HEK293 (cell line): ENCODE data around the gene GRIK2.

Source experiments
- CTCF ChIA-PET: fragments of 350-600 bp; formaldehyde crosslinking; extraction: SDS; loops from one replicate; lab custom pipeline; 2021; ENCODE audit warnings: antibody characterized with exemption; lab: Yijun Ruan, JAX
- POLR2A ChIA-PET: fragments of 300-600 bp; formaldehyde crosslinking; extraction: SDS; loops from one replicate; lab custom pipeline; 2020; ENCODE audit warnings: antibody characterized with exemption, inconsistent platforms; lab: Yijun Ruan, JAX
- H3K27ac ChIP-seq: fragments of 200-500 bp; sonication (Bioruptor generic); 2 replicates; pipeline ENCODE4 v1.5.1; 2014; ENCODE audit warnings: low read depth, low read length, control low read depth, inconsistent platforms; ENCODE audit errors: extremely low read depth
- H3K36me3 ChIP-seq, 2 experiments: fragments of 200-500 bp in 1 of 2; sonication (Bioruptor generic) in 1 of 2; 1 replicate in 1 of 2; 2 replicates in 1 of 2; pipeline ENCODE4 v1.5.1; 2014 to 2017; ENCODE audit warnings: inconsistent platforms in 2 of 2, low read length in 2 of 2; ENCODE audit not compliant: control insufficient read depth in 2 of 2, insufficient read depth in 1 of 2
- H3K4me1 ChIP-seq: fragments of 200-500 bp; sonication (Bioruptor generic); 2 replicates; pipeline ENCODE4 v1.5.1; 2014; ENCODE audit warnings: mild to moderate bottlenecking, low read length, inconsistent platforms; ENCODE audit not compliant: control insufficient read depth, insufficient read depth
- H3K4me3 ChIP-seq: 2 replicates; pipeline ENCODE4 v1.5.1; 2011; ENCODE audit warnings: low read depth, mild to moderate bottlenecking, control low read depth, low read length, moderate library complexity
- H3K9me3 ChIP-seq: fragments of 200-500 bp; sonication (Bioruptor generic); 2 replicates; pipeline ENCODE4 v1.5.1; 2014; ENCODE audit warnings: low read depth, low read length, inconsistent platforms; ENCODE audit not compliant: control insufficient read depth, insufficient read depth
- GFI1B ChIP-seq: fragments of 450-650 bp; formaldehyde crosslinking; IDR thresholded peaks from 2 replicates; pipeline ENCODE4 v1.5.1; 2016; ENCODE audit warnings: missing biosample characterization, missing genetic modification characterization
- OSR2 ChIP-seq: fragments of 450-650 bp; formaldehyde crosslinking; IDR thresholded peaks from 2 replicates; pipeline ENCODE4 v1.5.1; 2016; ENCODE audit warnings: missing biosample characterization, missing genetic modification characterization
- REPIN1 ChIP-seq: fragments of 450-650 bp; formaldehyde crosslinking; IDR thresholded peaks from 2 replicates; pipeline ENCODE4 v1.5.1; 2017; ENCODE audit warnings: missing biosample characterization, missing genetic modification characterization, low read depth
- SETDB1 ChIP-seq: IDR thresholded peaks from one replicate; pipeline ENCODE4 v1.6.1; 2017; ENCODE audit warnings: mild to moderate bottlenecking, low read length, moderate library complexity, mixed read lengths; ENCODE audit not compliant: insufficient read length
- ZFP69B ChIP-seq: fragments of 450-650 bp; formaldehyde crosslinking; IDR thresholded peaks from 2 replicates; pipeline ENCODE4 v1.5.1; 2016; ENCODE audit warnings: missing biosample characterization, missing genetic modification characterization
- ZIC2 ChIP-seq: fragments of 450-650 bp; formaldehyde crosslinking; IDR thresholded peaks from 2 replicates; pipeline ENCODE4 v1.5.1; 2016; ENCODE audit warnings: missing biosample characterization, missing genetic modification characterization
- ZNF169 ChIP-seq: fragments of 450-650 bp; formaldehyde crosslinking; IDR thresholded peaks from 2 replicates; pipeline ENCODE4 v1.5.1; 2016; ENCODE audit warnings: missing biosample characterization, missing genetic modification characterization
- ZNF24 ChIP-seq: fragments of 450-650 bp; formaldehyde crosslinking; IDR thresholded peaks from 2 replicates; pipeline ENCODE4 v1.5.1; 2016; ENCODE audit warnings: missing biosample characterization, missing genetic modification characterization
- ZNF248 ChIP-seq: fragments of 450-650 bp; formaldehyde crosslinking; IDR thresholded peaks from 2 replicates; pipeline ENCODE4 v1.5.1; 2017; ENCODE audit warnings: missing biosample characterization, missing genetic modification characterization
- ZNF585B ChIP-seq: fragments of 450-650 bp; formaldehyde crosslinking; IDR thresholded peaks from 2 replicates; pipeline ENCODE4 v1.5.1; 2016; ENCODE audit warnings: missing biosample characterization, missing genetic modification characterization
- TF ChIP-seq, protein P1 (sequence below): IDR thresholded peaks from 2 replicates; pipeline ENCODE4 v1.6.1; 2011; ENCODE audit warnings: mild to moderate bottlenecking, low read depth, low read length, borderline replicate concordance
- TF ChIP-seq, protein P2 (sequence below): fragments of 450-650 bp; formaldehyde crosslinking; IDR thresholded peaks from 2 replicates; pipeline ENCODE4 v1.5.1; 2016; ENCODE audit warnings: missing biosample characterization, missing genetic modification characterization
- TF ChIP-seq, protein P3 (sequence below): fragments of 450-650 bp; formaldehyde crosslinking; conservative IDR thresholded peaks from 2 replicates; pipeline ENCODE4 v1.5.1; 2016; ENCODE audit warnings: low read depth, missing biosample characterization, missing genetic modification characterization
- TF ChIP-seq, protein P4 (sequence below): fragments of 450-650 bp; formaldehyde crosslinking; IDR thresholded peaks from 2 replicates; pipeline ENCODE4 v1.5.1; 2016; ENCODE audit warnings: missing biosample characterization, missing genetic modification characterization
- TF ChIP-seq, protein P5 (sequence below): fragments of 450-650 bp; formaldehyde crosslinking; IDR thresholded peaks from 2 replicates; pipeline ENCODE4 v1.5.1; 2016; ENCODE audit warnings: missing biosample characterization, missing genetic modification characterization

The GRIK2 gene

DNA sequence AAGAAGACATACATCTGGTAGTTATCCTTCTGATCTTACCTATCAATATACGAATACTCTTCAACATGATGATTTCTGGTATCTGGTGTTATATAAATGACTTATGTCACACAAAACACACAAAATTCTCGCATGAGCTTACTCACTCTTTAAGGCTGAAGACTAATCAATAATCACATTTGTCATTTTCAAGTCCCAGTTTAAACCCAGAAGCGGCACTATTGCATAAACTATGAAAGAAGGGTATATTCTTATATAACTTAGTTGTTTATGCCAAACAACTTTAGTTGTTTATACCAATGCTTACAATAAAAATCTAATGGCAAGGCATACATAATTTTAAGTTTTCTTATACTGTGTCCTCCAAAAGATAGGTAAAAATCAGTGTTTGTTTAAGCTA, 293.1 kb downstream of the GRIK2 start:
- CTCF ChIA-PET: interaction anchor here (1.3 kb wide), 1 partner anchor 18 kb away, joined by 3 read pairs; no protein-coding TSS in a partner anchor
- TF ChIP-seq ZNF169 (tag by site-specific recombination): no peak
- TF ChIP-seq ZNF585B (tag by site-specific recombination): no peak
- no peak for TF ChIP-seq ZFP69B (tag by site-specific recombination)
- TF ChIP-seq SETDB1: no peak
- TF ChIP-seq, protein P1, sequence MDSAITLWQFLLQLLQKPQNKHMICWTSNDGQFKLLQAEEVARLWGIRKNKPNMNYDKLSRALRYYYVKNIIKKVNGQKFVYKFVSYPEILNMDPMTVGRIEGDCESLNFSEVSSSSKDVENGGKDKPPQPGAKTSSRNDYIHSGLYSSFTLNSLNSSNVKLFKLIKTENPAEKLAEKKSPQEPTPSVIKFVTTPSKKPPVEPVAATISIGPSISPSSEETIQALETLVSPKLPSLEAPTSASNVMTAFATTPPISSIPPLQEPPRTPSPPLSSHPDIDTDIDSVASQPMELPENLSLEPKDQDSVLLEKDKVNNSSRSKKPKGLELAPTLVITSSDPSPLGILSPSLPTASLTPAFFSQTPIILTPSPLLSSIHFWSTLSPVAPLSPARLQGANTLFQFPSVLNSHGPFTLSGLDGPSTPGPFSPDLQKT: no peak
- POLR2A ChIA-PET: no interaction called here

DNA sequence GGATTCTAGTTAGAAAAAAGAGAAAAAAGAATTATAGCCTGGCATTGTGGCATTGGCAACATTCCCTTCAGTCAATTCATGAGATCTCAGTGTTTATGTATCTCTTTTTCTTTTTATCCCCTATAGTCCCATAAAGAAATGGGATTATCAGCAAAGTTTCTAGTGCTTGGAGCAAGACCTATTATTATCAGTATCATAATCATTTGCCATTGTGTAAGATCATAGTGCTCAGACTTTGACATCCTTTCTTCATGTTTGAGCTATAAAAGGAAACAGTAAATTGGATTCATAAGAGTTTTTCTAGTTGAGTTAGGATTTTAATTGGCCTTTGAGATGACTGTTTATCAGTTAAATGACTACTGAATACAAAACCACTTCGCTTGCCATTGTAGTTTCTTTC, 295.6 kb downstream of the GRIK2 start:
- CTCF ChIA-PET: no interaction called here
- TF ChIP-seq, protein P2, sequence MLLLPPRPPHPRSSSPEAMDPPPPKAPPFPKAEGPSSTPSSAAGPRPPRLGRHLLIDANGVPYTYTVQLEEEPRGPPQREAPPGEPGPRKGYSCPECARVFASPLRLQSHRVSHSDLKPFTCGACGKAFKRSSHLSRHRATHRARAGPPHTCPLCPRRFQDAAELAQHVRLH (tag by site-specific recombination): no peak
- TF ChIP-seq REPIN1 (tag by site-specific recombination): no peak
- TF ChIP-seq GFI1B (tag by site-specific recombination): no peak
- TF ChIP-seq, protein P3, sequence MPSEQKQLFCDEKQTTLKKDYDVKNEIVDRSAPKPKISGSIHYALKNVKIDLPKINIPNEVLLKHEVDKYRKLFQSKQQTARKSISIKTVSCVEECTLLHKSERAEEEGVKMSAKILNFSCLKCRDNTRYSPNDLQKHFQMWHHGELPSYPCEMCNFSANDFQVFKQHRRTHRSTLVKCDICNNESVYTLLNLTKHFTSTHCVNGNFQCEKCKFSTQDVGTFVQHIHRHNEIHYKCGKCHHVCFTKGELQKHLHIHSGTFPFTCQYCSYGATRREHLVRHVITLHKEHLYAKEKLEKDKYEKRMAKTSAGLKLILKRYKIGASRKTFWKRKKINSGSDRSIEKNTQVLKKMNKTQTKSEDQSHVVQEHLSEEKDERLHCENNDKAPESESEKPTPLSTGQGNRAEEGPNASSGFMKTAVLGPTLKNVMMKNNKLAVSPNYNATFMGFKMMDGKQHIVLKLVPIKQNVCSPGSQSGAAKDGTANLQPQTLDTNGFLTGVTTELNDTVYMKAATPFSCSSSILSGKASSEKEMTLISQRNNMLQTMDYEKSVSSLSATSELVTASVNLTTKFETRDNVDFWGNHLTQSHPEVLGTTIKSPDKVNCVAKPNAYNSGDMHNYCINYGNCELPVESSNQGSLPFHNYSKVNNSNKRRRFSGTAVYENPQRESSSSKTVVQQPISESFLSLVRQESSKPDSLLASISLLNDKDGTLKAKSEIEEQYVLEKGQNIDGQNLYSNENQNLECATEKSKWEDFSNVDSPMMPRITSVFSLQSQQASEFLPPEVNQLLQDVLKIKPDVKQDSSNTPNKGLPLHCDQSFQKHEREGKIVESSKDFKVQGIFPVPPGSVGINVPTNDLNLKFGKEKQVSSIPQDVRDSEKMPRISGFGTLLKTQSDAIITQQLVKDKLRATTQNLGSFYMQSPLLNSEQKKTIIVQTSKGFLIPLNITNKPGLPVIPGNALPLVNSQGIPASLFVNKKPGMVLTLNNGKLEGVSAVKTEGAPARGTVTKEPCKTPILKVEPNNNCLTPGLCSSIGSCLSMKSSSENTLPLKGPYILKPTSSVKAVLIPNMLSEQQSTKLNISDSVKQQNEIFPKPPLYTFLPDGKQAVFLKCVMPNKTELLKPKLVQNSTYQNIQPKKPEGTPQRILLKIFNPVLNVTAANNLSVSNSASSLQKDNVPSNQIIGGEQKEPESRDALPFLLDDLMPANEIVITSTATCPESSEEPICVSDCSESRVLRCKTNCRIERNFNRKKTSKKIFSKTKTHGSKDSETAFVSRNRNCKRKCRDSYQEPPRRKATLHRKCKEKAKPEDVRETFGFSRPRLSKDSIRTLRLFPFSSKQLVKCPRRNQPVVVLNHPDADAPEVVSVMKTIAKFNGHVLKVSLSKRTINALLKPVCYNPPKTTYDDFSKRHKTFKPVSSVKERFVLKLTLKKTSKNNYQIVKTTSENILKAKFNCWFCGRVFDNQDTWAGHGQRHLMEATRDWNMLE (tag by site-specific recombination): no peak
- no peak for TF ChIP-seq ZIC2 (tag by site-specific recombination)
- no peak for TF ChIP-seq ZNF24 (tag by site-specific recombination)
- no peak for TF ChIP-seq ZNF248
- TF ChIP-seq, protein P4, sequence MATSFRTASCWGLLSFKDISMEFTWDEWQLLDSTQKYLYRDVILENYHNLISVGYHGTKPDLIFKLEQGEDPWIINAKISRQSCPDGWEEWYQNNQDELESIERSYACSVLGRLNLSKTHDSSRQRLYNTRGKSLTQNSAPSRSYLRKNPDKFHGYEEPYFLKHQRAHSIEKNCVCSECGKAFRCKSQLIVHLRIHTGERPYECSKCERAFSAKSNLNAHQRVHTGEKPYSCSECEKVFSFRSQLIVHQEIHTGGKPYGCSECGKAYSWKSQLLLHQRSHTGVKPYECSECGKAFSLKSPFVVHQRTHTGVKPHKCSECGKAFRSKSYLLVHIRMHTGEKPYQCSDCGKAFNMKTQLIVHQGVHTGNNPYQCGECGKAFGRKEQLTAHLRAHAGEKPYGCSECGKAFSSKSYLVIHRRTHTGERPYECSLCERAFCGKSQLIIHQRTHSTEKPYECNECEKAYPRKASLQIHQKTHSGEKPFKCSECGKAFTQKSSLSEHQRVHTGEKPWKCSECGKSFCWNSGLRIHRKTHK (tag by site-specific recombination): no peak
- TF ChIP-seq, protein P5, sequence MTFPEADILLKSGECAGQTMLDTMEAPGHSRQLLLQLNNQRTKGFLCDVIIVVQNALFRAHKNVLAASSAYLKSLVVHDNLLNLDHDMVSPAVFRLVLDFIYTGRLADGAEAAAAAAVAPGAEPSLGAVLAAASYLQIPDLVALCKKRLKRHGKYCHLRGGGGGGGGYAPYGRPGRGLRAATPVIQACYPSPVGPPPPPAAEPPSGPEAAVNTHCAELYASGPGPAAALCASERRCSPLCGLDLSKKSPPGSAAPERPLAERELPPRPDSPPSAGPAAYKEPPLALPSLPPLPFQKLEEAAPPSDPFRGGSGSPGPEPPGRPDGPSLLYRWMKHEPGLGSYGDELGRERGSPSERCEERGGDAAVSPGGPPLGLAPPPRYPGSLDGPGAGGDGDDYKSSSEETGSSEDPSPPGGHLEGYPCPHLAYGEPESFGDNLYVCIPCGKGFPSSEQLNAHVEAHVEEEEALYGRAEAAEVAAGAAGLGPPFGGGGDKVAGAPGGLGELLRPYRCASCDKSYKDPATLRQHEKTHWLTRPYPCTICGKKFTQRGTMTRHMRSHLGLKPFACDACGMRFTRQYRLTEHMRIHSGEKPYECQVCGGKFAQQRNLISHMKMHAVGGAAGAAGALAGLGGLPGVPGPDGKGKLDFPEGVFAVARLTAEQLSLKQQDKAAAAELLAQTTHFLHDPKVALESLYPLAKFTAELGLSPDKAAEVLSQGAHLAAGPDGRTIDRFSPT (tag by site-specific recombination): no peak
- TF ChIP-seq OSR2 (tag by site-specific recombination): no peak
- POLR2A ChIA-PET: no interaction called here
- Histone ChIP-seq H3K36me3 (no peaks in the 10 kb centered on the region), H3K4me1 (no peaks in the 10 kb centered on the region), H3K9me3 (no peaks in the 10 kb centered on the region), H3K27ac (no peak overlapping the region), H3K4me3 (no peak overlapping the region)

More for the DNA sequence above, 293.1 kb downstream of the GRIK2 start:
- Histone ChIP-seq H3K36me3 (no peaks in the 10 kb centered on the region), H3K4me3 (no peak overlapping the region), H3K9me3 (no peaks in the 10 kb centered on the region), H3K27ac (no peak overlapping the region), H3K4me1 (no peaks in the 10 kb centered on the region)
